GM12878 (cell line): ENCODE data around the gene CDC42BPA. TPM values are rescaled to one million over a fixed set of nuclear protein-coding genes. Genes with fewer than 3 reads are reported as not detected.
A peak's percentile ranks its signal among the peaks of the same experiment; 100 is the strongest.

Experiments
- ATAC-seq: fragments of 200-7000 bp; cut with Tn5 transposase; 3 replicates; pipeline ENCODE4 v1.9.1; 2020; ENCODE audit warnings: mild to moderate bottlenecking, moderate library complexity
- BruUV-seq: library from RNA; stranded (reverse); fragments of 400-500 nt; replicated peaks from 2 replicates; lab custom pipeline; 2021; lab: Mats Ljungman, UMichigan
- CTCF ChIA-PET: fragments of 300-600 bp; sonication (Branson Sonifier 250); formaldehyde crosslinking; extraction: SDS; loops from one replicate; lab custom pipeline; 2021; ENCODE audit warnings: inconsistent platforms; lab: Yijun Ruan, JAX
- POLR2A ChIA-PET: fragments of 350-600 bp; formaldehyde crosslinking; extraction: SDS; loops from one replicate; lab custom pipeline; 2021; ENCODE audit warnings: inconsistent platforms; lab: Charles Lee
- RAD21 ChIA-PET: fragments of 300-600 bp; sonication (Branson Sonifier 250); formaldehyde crosslinking; loops from one replicate; lab custom pipeline; 2023; ENCODE audit warnings: antibody characterized with exemption; ENCODE audit not compliant: unreplicated experiment; lab: Charles Lee
- SMC1A ChIA-PET: fragments of 300-600 bp; sonication (Branson Sonifier 250); formaldehyde crosslinking; loops from one replicate; lab custom pipeline; 2023; ENCODE audit not compliant: unreplicated experiment, uncharacterized antibody; lab: Charles Lee
- DNase-seq: peaks from one replicate; pipeline ENCODE4 v3.0.0-alpha.2; 2011; ENCODE audit warnings: low read depth, low spot score
- FAIRE-seq: peaks from 3 replicates; lab custom pipeline; 2011; peaks lifted over from hg19 to GRCh38; lab: Jason Lieb, UNC
- H2AFZ ChIP-seq: 2 replicates; pipeline ENCODE4 v1.6.0; 2011; ENCODE audit warnings: low read depth, low read length, control low read depth; ENCODE audit not compliant: control insufficient read depth
- H3K27ac ChIP-seq: 2 replicates; pipeline ENCODE4 v1.5.1; 2011; ENCODE audit warnings: control low read depth; ENCODE audit not compliant: control insufficient read depth, insufficient read depth
- H3K27me3 ChIP-seq, 2 experiments: replicated peaks in 1 of 2; 2 replicates each; pipeline versions ENCODE4 v1.6.0 to v1.6.1; 2011; ENCODE audit warnings: low read length in 1 of 2; ENCODE audit not compliant: control insufficient read depth in 2 of 2, insufficient read depth in 2 of 2
- H3K36me3 ChIP-seq, 2 experiments: 2 replicates each; pipeline ENCODE4 v1.5.1; 2011; ENCODE audit warnings: low read length in 1 of 2; ENCODE audit not compliant: control insufficient read depth in 2 of 2, insufficient read depth in 2 of 2
- H3K4me1 ChIP-seq: 2 replicates; pipeline ENCODE4 v1.6.1; 2011; ENCODE audit warnings: mild to moderate bottlenecking, low read length, moderate library complexity, mixed read lengths; ENCODE audit not compliant: control insufficient read depth, insufficient read depth
- H3K4me2 ChIP-seq: 2 replicates; pipeline ENCODE4 v1.6.0; 2011; ENCODE audit warnings: control low read depth; ENCODE audit not compliant: control insufficient read depth, insufficient read depth
- H3K4me3 ChIP-seq: fragments of 200-600 bp; sonication (generic); 2 replicates; pipeline ENCODE4 v1.5.1; 2016
- H3K79me2 ChIP-seq: 2 replicates; pipeline ENCODE4 v1.6.0; 2011; ENCODE audit warnings: low read length; ENCODE audit not compliant: control insufficient read depth, insufficient read depth
- H3K9ac ChIP-seq: 2 replicates; pipeline ENCODE4 v1.8.0; 2011; ENCODE audit warnings: low read length, control low read depth, mixed read lengths; ENCODE audit not compliant: control insufficient read depth, insufficient read depth
- H3K9me3 ChIP-seq: replicated peaks from 3 replicates; pipeline ENCODE4 v1.5.1; 2011; ENCODE audit warnings: mild to moderate bottlenecking, low read length; ENCODE audit not compliant: control insufficient read depth, insufficient read depth
- H4K20me1 ChIP-seq: 2 replicates; pipeline ENCODE4 v1.6.0; 2011; ENCODE audit not compliant: control insufficient read depth, insufficient read depth
- HDAC2 ChIP-seq: fragments of 200-600 bp; sonication (generic); IDR thresholded peaks from 2 replicates; pipeline ENCODE4 v1.6.1; 2017
- KAT2A ChIP-seq: conservative IDR thresholded peaks from 2 replicates; pipeline ENCODE4 v1.6.1; 2011; ENCODE audit warnings: low read depth, low read length; ENCODE audit not compliant: control insufficient read depth
- KLF5 ChIP-seq: fragments of 450-650 bp; IDR thresholded peaks from 2 replicates; pipeline ENCODE4 v1.6.1; 2014; ENCODE audit warnings: mild to moderate bottlenecking; ENCODE audit not compliant: partially characterized antibody
- NFXL1 ChIP-seq: fragments of 450-650 bp; IDR thresholded peaks from 2 replicates; pipeline ENCODE4 v1.6.1; 2017; ENCODE audit warnings: antibody characterized with exemption, mild to moderate bottlenecking, borderline replicate concordance
- PAX8 ChIP-seq: fragments of 450-650 bp; IDR thresholded peaks from 2 replicates; pipeline ENCODE4 v1.6.1; 2017; ENCODE audit warnings: mild to moderate bottlenecking, moderate library complexity
- SIN3A ChIP-seq: IDR thresholded peaks from 2 replicates; pipeline ENCODE4 v1.6.1; 2012; ENCODE audit warnings: low read depth, low read length, improper control_type of control experiment
- SMARCA5 ChIP-seq: fragments of 450-650 bp; IDR thresholded peaks from 2 replicates; pipeline ENCODE4 v1.6.1; 2017; ENCODE audit warnings: mild to moderate bottlenecking
- WRNIP1 ChIP-seq: IDR thresholded peaks from 2 replicates; pipeline ENCODE4 v1.6.1; 2011; ENCODE audit warnings: low read depth, low read length, improper control_type of control experiment, borderline replicate concordance
- ZNF217 ChIP-seq: fragments of 450-650 bp; IDR thresholded peaks from 2 replicates; pipeline ENCODE4 v1.6.1; 2017; ENCODE audit warnings: antibody characterized with exemption, mild to moderate bottlenecking
- ZSCAN29 ChIP-seq: fragments of 450-650 bp; IDR thresholded peaks from 2 replicates; pipeline ENCODE4 v1.6.1; 2017; ENCODE audit warnings: mild to moderate bottlenecking, moderate library complexity
- WGBS: methylation state at CpG from one replicate; pipeline ENCODE4 v1.1.6; 2016; ENCODE audit warnings: low lambda C conversion rate; ENCODE audit not compliant: insufficient replicate concordance, insufficient coverage; ENCODE audit errors: missing lambda C conversion rate; 5-methylcytosine and 5-hydroxymethylcytosine counted together
- in situ Hi-C: fragments of 300-500 bp; cut with MboI; formaldehyde crosslinking; loops from 9 replicates; pipeline ENCODE4 v1.14.3; 2018; ENCODE audit warnings: mixed read lengths
- intact Hi-C: fragments of 100-400 bp; cut with micrococcal nuclease; formaldehyde crosslinking; loops from one replicate; pipeline ENCODE4 v1.14.2; 2022; ENCODE audit not compliant: unreplicated experiment
- polyA plus RNA-seq, 11 experiments: library from polyadenylated mRNA; depleted of rRNA in 4 of 11; unstranded in 6 of 11; stranded (reverse) in 5 of 11; fragments of >200 nt; fragmentation: Nextera tagmentation in 4 of 11; fragmentation: Illumina TruSeq in 1 of 11; extraction: Ambion mirVana in 4 of 11; extraction: Trizol in 1 of 11; gene quantifications; 1 replicate in 1 of 11; 2 replicates in 10 of 11; pipeline versions ENCODE4 v1.2.1 to v1.2.3, GENCODE V29; 2011 to 2016; ENCODE audit warnings: inconsistent platforms in 2 of 11, missing spikeins in 2 of 11, low read depth in 1 of 11
- total RNA-seq, 4 experiments: library from RNA; depleted of rRNA in 3 of 4; stranded (reverse); fragments of >200 nt in 3 of 4; fragmentation: Illumina TruSeq in 1 of 4; extraction: Trizol in 1 of 4; gene quantifications; 2 replicates each; pipeline versions ENCODE4 v1.2.1 to v1.2.3, GENCODE V29; 2013 to 2021

The CDC42BPA gene
- total and polyA plus RNA-seq, 10 of the 15 experiments (the other 5 are each of a cell fraction or from before 2014, with no cell fraction given): 0.02 to 0.52 (median 0.10) TPM

- TF ChIP-seq WRNIP1 (no peak), SIN3A (no peak), PAX8 (no peak), HDAC2 (no peak), KAT2A (no peak), KLF5 (no peak)
These were observed 367.4 kb downstream of the CDC42BPA start (continued) for GRCh38 chr1:226950871-226951270.

- no peak overlapping the region for H3K4me2 ChIP-seq
- CTCF ChIA-PET: interaction anchor here (0.8 kb wide), 1 partner anchor 9 kb away, joined by 3 read pairs; no protein-coding TSS in a partner anchor
- no peaks in the 10 kb centered on the region; the same call in 2 of the 3 replicates for H3K9me3 ChIP-seq
- no peak for FAIRE-seq
- no peaks in the 10 kb centered on the region for H3K36me3 ChIP-seq
- no peak overlapping the region for H2AFZ ChIP-seq
- TF ChIP-seq SMARCA5 (peak; percentile 50; the same call in 1 of the 2 replicates), NFXL1 (0 out of 2 replicates have a peak, but pooled peaks have one; percentile 39), ZSCAN29 (no peak), ZNF217 (peak; percentile 70; the same call in 1 of the 2 replicates)
- 91% methylated on average over 1 of the region's 1 CpG for WGBS
- H3K4me3 ChIP-seq: no peak overlapping the region
- no peak overlapping the region for H3K27ac ChIP-seq
- BruUV-seq: no TSS peak
- H3K27me3 ChIP-seq: no peaks in the 10 kb centered on the region
- SMC1A ChIA-PET: no interaction called here
- no peaks in the 10 kb centered on the region for H4K20me1 ChIP-seq
- in situ Hi-C loops: no loop called here
- peak; percentile 36 for ATAC-seq
- POLR2A ChIA-PET: no interaction called here
- H3K79me2 ChIP-seq: no peaks in the 10 kb centered on the region
- H3K9ac ChIP-seq: no peak overlapping the region
- intact Hi-C loops: no loop called here
- RAD21 ChIA-PET: no interaction called here
- H3K4me1 ChIP-seq: no peaks in the 10 kb centered on the region
- no peak for DNase-seq
These were observed 368.0 kb downstream of the CDC42BPA start for GRCh38 chr1:226950316-226950715.
